Trophoblast cell (in vitro differentiated cells and primary cell): ENCODE measurements around the gene MYO5C.

ENCODE experiments used
- DNase-seq, 2 donors: peaks; one replicate each; pipeline ENCODE4 v3.0.0-alpha.2; 2016
- H2AFZ ChIP-seq: 2 replicates; pipeline ENCODE4 v1.6.1; 2013; ENCODE audit warnings: low read length, moderate library complexity, mild to moderate bottlenecking; ENCODE audit not compliant: insufficient read depth, poor library complexity
- H2AK5ac ChIP-seq: 2 replicates; pipeline ENCODE4 v1.6.1; 2013; ENCODE audit warnings: mild to moderate bottlenecking, low read length
- H2BK120ac ChIP-seq: 2 replicates; pipeline ENCODE4 v1.6.1; 2013; ENCODE audit warnings: low read length, mild to moderate bottlenecking, moderate library complexity; ENCODE audit not compliant: insufficient read depth, poor library complexity
- H2BK12ac ChIP-seq: 2 replicates; pipeline ENCODE4 v1.6.1; 2013; ENCODE audit warnings: mild to moderate bottlenecking, low read length, moderate library complexity
- H2BK5ac ChIP-seq: 2 replicates; pipeline ENCODE4 v1.6.1; 2013; ENCODE audit warnings: low read length, low read depth, moderate library complexity, mild to moderate bottlenecking; ENCODE audit not compliant: poor library complexity
- H3K14ac ChIP-seq: 2 replicates; pipeline ENCODE4 v1.6.1; 2013; ENCODE audit warnings: mild to moderate bottlenecking, low read length
- H3K18ac ChIP-seq: 2 replicates; pipeline ENCODE4 v1.6.1; 2013; ENCODE audit warnings: mild to moderate bottlenecking, low read length
- H3K23ac ChIP-seq: 2 replicates; pipeline ENCODE4 v1.6.1; 2013; ENCODE audit warnings: low read length
- H3K27ac ChIP-seq: 2 replicates; pipeline ENCODE4 v1.5.1; 2013; ENCODE audit warnings: low read depth, mild to moderate bottlenecking, inconsistent platforms, low read length, moderate library complexity
- H3K27me3 ChIP-seq: 2 replicates; pipeline ENCODE4 v1.6.1; 2013; ENCODE audit warnings: inconsistent platforms, mild to moderate bottlenecking, low read length, moderate library complexity; ENCODE audit not compliant: insufficient read depth
- H3K36me3 ChIP-seq, 2 experiments: 1 replicate in 1 of 2; 2 replicates in 1 of 2; pipeline ENCODE4 v1.6.1; 2013; ENCODE audit warnings: low read length in 2 of 2, mild to moderate bottlenecking in 2 of 2, moderate library complexity in 1 of 2; ENCODE audit not compliant: insufficient read depth in 2 of 2, control insufficient read depth in 1 of 2
- H3K4ac ChIP-seq: 2 replicates; pipeline ENCODE4 v1.6.1; 2013; ENCODE audit warnings: low read depth, mild to moderate bottlenecking, low read length, moderate library complexity
- H3K4me1 ChIP-seq, 2 experiments: 1 replicate in 1 of 2; 2 replicates in 1 of 2; pipeline ENCODE4 v1.6.1; 2013; ENCODE audit warnings: low read length in 2 of 2, mild to moderate bottlenecking in 2 of 2, moderate library complexity in 1 of 2; ENCODE audit not compliant: insufficient read depth in 2 of 2, control insufficient read depth in 1 of 2
- H3K4me2 ChIP-seq: 2 replicates; pipeline ENCODE4 v1.6.1; 2013; ENCODE audit warnings: inconsistent platforms, mild to moderate bottlenecking, low read length, moderate library complexity
- H3K4me3 ChIP-seq: 2 replicates; pipeline ENCODE4 v1.5.1; 2013; ENCODE audit warnings: mild to moderate bottlenecking, low read depth, low read length, inconsistent platforms
- H3K79me1 ChIP-seq: one replicate; pipeline ENCODE4 v1.6.1; 2013; ENCODE audit warnings: low read length
- H3K79me2 ChIP-seq: 2 replicates; pipeline ENCODE4 v1.6.1; 2013; ENCODE audit warnings: low read length, mild to moderate bottlenecking; ENCODE audit not compliant: control insufficient read depth, insufficient read depth, poor library complexity
- H3K9ac ChIP-seq: 2 replicates; pipeline ENCODE4 v1.6.1; 2013; ENCODE audit warnings: mild to moderate bottlenecking, low read length
- H3K9me3 ChIP-seq: 2 replicates; pipeline ENCODE4 v1.6.1; 2013; ENCODE audit warnings: low read depth, mild to moderate bottlenecking, control low read depth, inconsistent platforms, low read length; ENCODE audit not compliant: insufficient read depth
- H4K12ac ChIP-seq: 2 replicates; pipeline ENCODE4 v1.6.1; 2013; ENCODE audit warnings: low read depth, mild to moderate bottlenecking, low read length, moderate library complexity
- H4K8ac ChIP-seq: 2 replicates; pipeline ENCODE4 v1.6.1; 2013; ENCODE audit warnings: low read depth, mild to moderate bottlenecking, low read length, moderate library complexity
- H4K91ac ChIP-seq: one replicate; pipeline ENCODE4 v1.6.1; 2013; ENCODE audit warnings: low read depth, mild to moderate bottlenecking, low read length, moderate library complexity
- WGBS: extraction: QIAGEN DNeasy Blood & Tissue Kit; methylation state at CpG from one replicate; pipeline ENCODE4 v1.1.7; 2013; ENCODE audit warnings: missing lambda C conversion rate; ENCODE audit not compliant: insufficient read length, insufficient coverage; ENCODE audit errors: extremely low coverage; 5-methylcytosine and 5-hydroxymethylcytosine counted together

MYO5C gene

DNA sequence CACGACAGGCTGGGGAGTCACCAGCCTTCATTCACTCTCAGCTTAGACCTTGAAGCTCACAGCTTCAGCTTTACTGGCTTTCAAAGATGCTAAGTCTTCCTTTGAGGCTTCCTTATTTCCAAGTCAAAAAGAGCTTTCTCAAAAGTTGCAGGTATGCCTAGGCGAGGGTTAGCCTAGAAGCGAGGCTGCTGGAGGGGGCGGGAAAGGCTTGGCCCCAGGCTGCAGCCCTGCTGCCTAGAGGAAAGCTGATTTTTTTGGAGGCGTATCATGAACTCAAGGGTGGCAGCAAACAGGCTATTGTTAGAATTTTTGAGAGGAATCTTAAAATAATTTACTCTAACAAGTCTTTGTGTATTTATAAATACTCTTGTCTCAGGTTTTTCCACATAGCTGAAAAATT is 37.1 kb downstream of the MYO5C start:
- H2BK12ac ChIP-seq: no peak overlapping the region
- no peak overlapping the region for H4K8ac ChIP-seq
- H2BK5ac ChIP-seq: no peak overlapping the region
- H3K27me3 ChIP-seq: no peaks in the 10 kb centered on the region
- no peaks in the 10 kb centered on the region for H3K36me3 ChIP-seq
- peaks cover 17 to 19% of the 10 kb centered on the region in 2 experiments for H3K4me1 ChIP-seq
- H3K79me2 ChIP-seq: no peaks in the 10 kb centered on the region
- H3K23ac ChIP-seq: no peak overlapping the region
- H3K4me3 ChIP-seq: no peak overlapping the region
- H3K4me2 ChIP-seq: no peak overlapping the region
- H3K18ac ChIP-seq: no peak overlapping the region
- no peak for DNase-seq
- H3K4ac ChIP-seq: no peak overlapping the region
- no peak overlapping the region for H4K12ac ChIP-seq
- no peak overlapping the region for H3K9ac ChIP-seq
- no peak overlapping the region for H3K14ac ChIP-seq
- H3K9me3 ChIP-seq: no peaks in the 10 kb centered on the region
- peaks cover 10% of the 10 kb centered on the region for H3K79me1 ChIP-seq
- no peak overlapping the region for H3K27ac ChIP-seq
- H4K91ac ChIP-seq: no peak overlapping the region
- no peak overlapping the region for H2AK5ac ChIP-seq
- WGBS: no CpG with 5 or more reads among the region's 5 CpGs
- no peak overlapping the region for H2BK120ac ChIP-seq
- no peak overlapping the region for H2AFZ ChIP-seq

DNA sequence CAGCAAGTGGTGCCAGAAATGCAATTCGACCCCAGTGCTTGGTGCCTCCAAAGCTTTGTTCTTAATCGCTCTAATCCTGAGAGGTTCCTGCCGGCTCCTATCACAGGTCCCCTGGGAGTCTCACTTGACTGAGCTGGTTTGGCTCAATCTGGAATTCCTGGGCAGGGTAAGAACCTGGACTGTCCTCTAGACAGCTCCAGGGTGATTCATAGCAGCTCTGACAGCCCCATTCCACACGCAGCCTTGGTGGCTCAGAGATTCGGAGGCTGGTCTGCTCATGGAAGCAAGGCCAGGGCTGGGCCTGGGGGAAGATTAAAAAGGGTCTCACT is 37.9 kb downstream of the MYO5C start:
- Histone ChIP-seq H3K79me1 (peaks cover 10% of the 10 kb centered on the region), H3K79me2 (no peaks in the 10 kb centered on the region), H4K12ac (no peak overlapping the region), H3K23ac (no peak overlapping the region), H4K8ac (no peak overlapping the region), H2BK5ac (no peak overlapping the region), H2AK5ac (no peak overlapping the region), H3K18ac (no peak overlapping the region), H3K4me2 (no peak overlapping the region), H4K91ac (no peak overlapping the region), H3K4ac (no peak overlapping the region), H2BK120ac (no peak overlapping the region), H3K14ac (no peak overlapping the region), H3K9ac (no peak overlapping the region), H3K4me3 (no peak overlapping the region), H2AFZ (no peak overlapping the region), H2BK12ac (no peak overlapping the region), H3K4me1 (peaks cover 15 to 16% of the 10 kb centered on the region in 2 experiments), H3K36me3 (no peaks in the 10 kb centered on the region), H3K27me3 (no peaks in the 10 kb centered on the region), H3K27ac (no peak overlapping the region), H3K9me3 (no peaks in the 10 kb centered on the region)
- no CpG with 5 or more reads among the region's 5 CpGs for WGBS
- peak in 1 of 2 donors; percentile 44 for DNase-seq

DNA sequence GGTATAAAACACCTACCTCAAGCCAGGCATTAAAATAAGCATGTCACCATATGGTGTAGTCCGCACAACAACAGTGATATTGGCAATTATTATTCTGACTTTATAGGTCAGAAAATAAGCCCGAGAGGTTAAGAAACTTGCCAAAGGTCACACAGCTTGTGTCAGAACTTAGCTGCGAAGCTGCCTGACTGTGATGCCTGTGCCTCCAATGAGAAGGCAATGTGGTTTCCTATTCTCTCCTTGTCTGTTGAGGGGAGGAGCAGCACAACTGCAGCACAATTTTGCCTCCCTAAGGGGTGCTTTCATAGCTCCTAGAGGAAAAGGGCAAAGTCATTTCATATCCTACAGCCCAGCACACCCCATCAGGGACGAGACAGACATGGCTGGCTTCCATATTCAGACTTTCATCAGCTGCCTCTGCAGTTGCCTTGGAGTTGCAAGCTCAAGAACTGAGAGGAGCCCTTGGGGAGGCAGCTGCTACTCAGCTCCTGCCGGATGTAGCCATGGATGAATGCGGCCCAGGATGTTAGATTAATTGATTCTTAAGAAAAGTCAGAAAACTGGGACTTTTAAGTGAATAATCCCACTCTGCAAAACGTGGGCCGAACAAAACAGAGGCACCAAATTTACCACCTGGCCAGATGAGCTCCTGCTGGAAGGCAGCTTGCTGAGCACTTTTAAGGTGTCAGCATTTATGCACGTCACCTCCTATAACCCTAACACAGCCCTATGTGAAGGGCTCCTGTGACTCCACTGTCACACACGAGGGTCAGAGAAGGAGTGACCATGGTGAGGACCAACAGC is 38.5 kb downstream of the MYO5C start:
- H3K23ac ChIP-seq: no peak overlapping the region
- H3K4me1 ChIP-seq: peaks cover 10 to 11% of the 10 kb centered on the region in 2 experiments
- H3K4ac ChIP-seq: no peak overlapping the region

GRCh38 chr15:52256366-52256765 is 39.2 kb downstream of the MYO5C start:
- no peaks in the 10 kb centered on the region for H3K9me3 ChIP-seq
- no peak overlapping the region for H3K27ac ChIP-seq
- no peak overlapping the region for H2AK5ac ChIP-seq
- H2BK120ac ChIP-seq: no peak overlapping the region
- no peak overlapping the region for H3K9ac ChIP-seq
- peaks cover 4% of the 10 kb centered on the region for H3K79me1 ChIP-seq
- peak; percentile 65 to 92 for DNase-seq
- no peak overlapping the region for H3K4me2 ChIP-seq
- H3K18ac ChIP-seq: no peak overlapping the region
- H4K91ac ChIP-seq: no peak overlapping the region
- no CpG with 5 or more reads among the region's 10 CpGs for WGBS
- H2BK5ac ChIP-seq: no peak overlapping the region
- H3K36me3 ChIP-seq: no peaks in the 10 kb centered on the region
- no peak overlapping the region for H2AFZ ChIP-seq
- H3K4me1 ChIP-seq: peaks cover 6 to 7% of the 10 kb centered on the region in 2 experiments
- H4K8ac ChIP-seq: no peak overlapping the region
- H4K12ac ChIP-seq: no peak overlapping the region
- H2BK12ac ChIP-seq: no peak overlapping the region
- H3K4ac ChIP-seq: no peak overlapping the region
- no peak overlapping the region for H3K14ac ChIP-seq
- no peak overlapping the region for H3K23ac ChIP-seq
- H3K4me3 ChIP-seq: no peak overlapping the region
- no peaks in the 10 kb centered on the region for H3K79me2 ChIP-seq
- no peaks in the 10 kb centered on the region for H3K27me3 ChIP-seq

More for the DNA sequence above, 38.5 kb downstream of the MYO5C start:
- Histone ChIP-seq H3K36me3 (no peaks in the 10 kb centered on the region), H2AK5ac (no peak overlapping the region), H3K18ac (no peak overlapping the region), H3K9me3 (no peaks in the 10 kb centered on the region), H2AFZ (no peak overlapping the region), H3K79me2 (no peaks in the 10 kb centered on the region), H3K4me3 (no peak overlapping the region), H3K14ac (no peak overlapping the region), H3K79me1 (peaks cover 7% of the 10 kb centered on the region), H4K91ac (no peak overlapping the region), H2BK5ac (no peak overlapping the region), H3K4me2 (no peak overlapping the region), H4K8ac (no peak overlapping the region), H2BK120ac (no peak overlapping the region), H4K12ac (no peak overlapping the region), H3K27me3 (no peaks in the 10 kb centered on the region), H3K27ac (no peak overlapping the region), H3K9ac (no peak overlapping the region), H2BK12ac (no peak overlapping the region)
- DNase-seq: no peak
- no CpG with 5 or more reads among the region's 10 CpGs for WGBS
